ENCODE data around the gene CDHR2.

Gene CDHR2

GRCh38 chr5:176640616-176641015 is 91.5 kb downstream of the CDHR2 start:
- no peak for DNase-seq (ENCODE audit: low read depth in 2 of 2)

GRCh38 chr5:176642675-176643490 is 93.7 kb downstream of the CDHR2 start:
- DNase-seq (ENCODE audit: low read depth in 2 of 2), result no peak

GRCh38 chr5:176643491-176644219 is 94.5 kb downstream of the CDHR2 start:
- no peak for DNase-seq (ENCODE audit: low read depth in 2 of 2)

GRCh38 chr5:176644294-176644693 is 95.2 kb downstream of the CDHR2 start:
- DNase-seq (ENCODE audit: low read depth in 2 of 2), result no peak

- DNase-seq (ENCODE audit: low read depth in 2 of 2), result no peak
Observed at GRCh38 chr5:176644878-176645670, 95.9 kb downstream of the CDHR2 start.
